HG02678 (cell line): ENCODE data around the gene CA7.
"Not testable (repeated sequence)": the region's sequence is repeated elsewhere in the genome, so short reads cannot be mapped to it uniquely, and the experiment has no call there.

Source experiments
- ATAC-seq: cut with Tn5 transposase; IDR thresholded peaks from one replicate; pipeline ENCODE4 v1.9.1; 2021; ENCODE audit warnings: mild to moderate bottlenecking, moderate library complexity; ENCODE audit not compliant: unreplicated experiment

The CA7 gene

DNA sequence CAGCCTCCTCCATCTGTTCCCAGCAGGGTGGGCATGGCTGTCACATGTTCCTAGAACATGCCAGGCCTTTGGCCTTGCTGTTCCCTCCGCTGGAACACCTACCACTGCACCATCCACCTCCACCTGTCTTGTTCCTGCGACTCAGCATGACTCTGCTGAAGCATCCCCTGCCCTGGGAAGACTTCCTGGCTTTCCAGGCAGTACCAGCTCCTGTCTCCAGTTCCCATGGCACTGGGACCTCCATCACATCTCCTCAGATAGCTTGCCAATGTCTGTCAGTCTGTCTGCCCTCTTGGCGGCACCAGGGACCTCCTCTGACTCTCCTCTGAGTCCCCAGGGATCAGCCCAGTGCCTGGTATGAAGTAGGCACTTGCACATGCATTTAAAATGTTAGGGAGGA lies 51.8 kb downstream of the CA7 start:
- ATAC-seq, result no peak

DNA sequence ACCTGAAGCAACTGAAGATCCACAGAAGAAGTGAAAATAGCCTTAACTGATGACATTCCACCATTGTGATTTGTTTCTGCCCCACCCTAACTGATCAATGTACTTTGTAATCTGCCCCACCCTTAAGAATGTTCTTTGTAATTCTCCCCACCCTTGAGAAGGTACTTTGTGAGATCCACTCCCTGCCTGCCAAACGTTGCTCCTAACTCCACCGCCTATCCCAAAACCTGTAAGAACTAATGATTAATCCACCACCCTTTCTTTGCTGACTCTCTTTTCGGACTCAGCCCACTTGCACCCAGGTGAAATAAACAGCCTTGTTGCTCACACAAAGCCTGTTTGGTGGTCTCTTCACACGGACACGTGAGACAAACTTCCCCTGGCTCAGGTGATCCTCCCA lies 52.5 kb downstream of the CA7 start:
- not testable (repeated sequence) for ATAC-seq

DNA sequence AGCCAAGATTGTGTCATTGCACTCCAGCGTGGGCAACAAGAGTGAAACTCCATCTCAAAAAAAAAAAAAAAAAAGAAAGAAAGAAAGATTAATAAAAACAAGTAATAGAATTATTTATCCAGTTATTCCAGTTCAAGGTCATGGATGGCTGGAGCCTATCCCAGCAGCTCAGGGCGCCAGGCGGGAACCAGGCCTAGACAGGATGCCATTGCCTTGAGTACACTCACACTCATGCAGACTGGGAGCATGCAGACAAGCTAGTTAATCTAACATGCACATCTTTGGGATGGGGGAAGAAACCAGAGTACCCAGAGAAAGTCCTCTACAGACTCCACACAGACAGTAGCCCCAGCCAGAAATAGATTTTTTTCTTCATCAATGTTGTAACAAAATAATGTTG lies 54.0 kb downstream of the CA7 start:
- ATAC-seq, result no peak

DNA sequence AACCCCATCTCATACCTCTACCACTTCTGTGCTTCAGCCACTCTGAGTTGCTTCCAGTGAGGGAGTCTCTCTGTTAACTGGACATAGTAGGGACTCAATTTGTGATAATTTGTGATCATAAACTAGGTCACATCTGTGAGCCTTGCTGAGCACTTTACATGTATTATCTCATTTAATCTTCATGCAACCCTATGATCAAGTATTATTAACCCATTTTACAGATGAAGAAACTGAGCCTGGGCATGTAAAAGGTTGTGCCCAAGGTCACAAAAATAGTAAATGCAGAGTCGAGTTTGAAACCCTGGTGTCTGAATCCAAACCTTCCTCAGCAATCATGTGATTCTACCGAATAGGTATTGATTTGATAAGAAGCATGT lies 54.7 kb downstream of the CA7 start:
- ATAC-seq, result no peak

DNA sequence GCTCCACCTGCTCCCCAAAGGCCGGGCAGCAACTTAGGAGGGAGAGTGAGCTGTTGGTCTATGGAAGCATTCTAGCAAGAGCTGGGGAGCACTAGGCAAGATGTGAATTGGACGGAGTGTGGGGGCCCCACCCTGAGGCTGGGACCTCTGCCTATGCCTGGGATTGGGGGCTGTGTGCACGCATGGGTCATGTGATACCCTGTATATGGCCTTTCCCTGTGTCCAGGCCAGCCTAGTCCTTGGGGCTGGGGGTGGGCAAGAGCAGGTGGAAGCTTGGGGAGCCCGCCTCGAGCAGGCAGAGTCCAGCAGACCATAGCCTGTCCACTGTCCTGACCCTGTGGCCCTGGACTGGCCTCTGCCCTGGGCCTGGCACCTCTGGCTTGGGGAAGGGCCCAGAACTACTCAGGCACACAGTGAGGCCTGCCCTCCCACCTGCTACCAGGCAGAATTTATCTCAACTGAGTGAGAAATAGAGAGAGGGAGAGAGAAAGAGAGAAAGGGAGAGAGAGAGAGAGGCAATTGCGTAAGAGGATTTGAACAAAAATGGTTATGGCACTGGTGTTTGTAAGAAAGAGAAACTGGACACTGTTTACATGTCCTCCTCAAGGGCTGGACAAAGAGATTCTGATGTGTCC lies 55.2 kb downstream of the CA7 start:
- ATAC-seq, result no peak

DNA sequence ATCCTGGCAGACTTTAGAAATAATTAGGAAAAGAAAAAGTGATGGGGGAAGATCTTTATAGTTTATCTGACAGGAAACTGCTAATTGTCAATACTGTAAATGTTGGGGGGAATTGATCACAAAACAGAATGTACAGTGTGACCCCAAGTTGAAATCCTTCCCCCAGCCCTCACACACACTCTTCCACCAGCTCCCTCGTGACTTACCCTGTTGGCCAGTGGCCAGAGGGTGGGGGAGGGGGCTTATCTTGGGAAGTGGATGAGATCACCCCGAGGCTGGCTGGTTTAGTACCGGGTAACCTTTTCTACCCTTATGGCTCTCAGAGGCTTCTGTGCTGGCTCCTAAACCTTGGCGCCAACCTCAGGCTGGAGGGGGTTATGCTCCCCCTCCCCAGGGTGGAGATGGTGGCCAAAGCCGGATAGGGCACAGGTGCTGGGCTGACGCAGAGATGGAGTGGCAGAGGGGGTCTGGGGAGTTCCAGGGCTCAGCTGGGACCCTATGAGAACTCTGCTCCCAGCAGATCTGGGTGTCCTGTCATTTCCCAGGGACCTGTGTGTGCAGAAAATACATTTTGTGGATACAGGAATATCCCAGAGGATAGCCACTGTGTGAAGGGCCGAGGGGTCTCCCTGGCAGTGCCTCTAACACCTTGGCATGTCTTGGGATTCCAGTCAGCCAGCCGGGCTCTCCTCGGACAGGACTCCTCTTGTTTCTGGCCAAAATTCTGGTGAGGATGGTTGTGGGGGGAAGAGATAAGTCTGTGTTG lies 55.9 kb downstream of the CA7 start:
- ATAC-seq, result no peak

DNA sequence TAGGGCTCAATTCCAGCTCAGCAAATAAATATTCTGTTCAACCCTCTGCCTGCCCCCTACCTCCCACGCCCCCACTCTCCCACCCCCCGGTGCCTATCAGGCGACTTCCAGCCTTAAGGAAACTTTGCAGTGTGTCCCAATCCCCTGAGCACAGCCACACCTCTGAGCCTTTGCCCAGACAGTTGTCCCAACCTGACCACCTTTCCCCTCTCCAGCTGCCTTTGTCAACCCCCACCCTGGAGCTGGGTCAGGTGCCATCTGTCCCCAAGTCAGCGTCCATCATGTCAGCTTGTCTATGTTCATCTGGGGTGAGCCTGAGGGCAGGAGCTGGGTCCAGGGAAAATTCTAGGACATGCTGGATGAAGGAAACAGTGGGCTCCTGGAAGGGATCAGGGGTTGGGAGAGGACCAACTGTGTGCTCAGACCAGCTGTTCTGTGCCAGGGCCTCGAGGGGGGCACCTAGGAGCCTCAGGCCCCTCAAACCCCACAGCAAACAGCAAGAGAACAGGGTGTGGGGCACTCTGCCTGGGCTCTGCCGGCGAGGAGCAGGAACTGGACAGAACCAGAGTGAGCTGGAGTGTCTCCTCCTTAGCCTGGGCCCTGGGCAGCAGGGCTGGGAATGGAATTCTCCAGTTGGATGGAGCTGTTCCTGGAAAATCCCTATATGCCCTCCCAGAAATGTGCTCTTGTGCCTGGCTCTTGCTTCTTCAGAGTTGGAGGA lies 56.7 kb downstream of the CA7 start:
- no peak for ATAC-seq

DNA sequence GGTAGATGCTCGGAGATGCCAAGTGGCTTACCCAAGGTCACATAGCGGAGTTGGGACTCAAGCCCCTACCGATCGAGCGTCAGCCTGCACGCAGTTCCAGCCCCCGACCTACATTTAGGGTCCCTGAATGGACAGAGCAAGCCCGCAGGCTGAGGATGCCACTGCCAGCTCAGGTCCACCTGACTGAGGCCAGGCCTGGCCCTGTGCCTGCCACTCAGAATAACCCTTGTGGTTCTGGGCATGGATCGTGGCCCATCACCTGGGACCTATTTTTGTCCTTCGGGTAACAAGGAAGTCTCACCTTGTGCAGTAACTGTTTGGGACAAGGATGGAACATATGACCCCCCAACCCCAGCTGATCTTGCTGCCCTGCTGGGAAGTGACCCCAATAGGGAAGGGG lies 57.4 kb downstream of the CA7 start:
- ATAC-seq, result no peak

DNA sequence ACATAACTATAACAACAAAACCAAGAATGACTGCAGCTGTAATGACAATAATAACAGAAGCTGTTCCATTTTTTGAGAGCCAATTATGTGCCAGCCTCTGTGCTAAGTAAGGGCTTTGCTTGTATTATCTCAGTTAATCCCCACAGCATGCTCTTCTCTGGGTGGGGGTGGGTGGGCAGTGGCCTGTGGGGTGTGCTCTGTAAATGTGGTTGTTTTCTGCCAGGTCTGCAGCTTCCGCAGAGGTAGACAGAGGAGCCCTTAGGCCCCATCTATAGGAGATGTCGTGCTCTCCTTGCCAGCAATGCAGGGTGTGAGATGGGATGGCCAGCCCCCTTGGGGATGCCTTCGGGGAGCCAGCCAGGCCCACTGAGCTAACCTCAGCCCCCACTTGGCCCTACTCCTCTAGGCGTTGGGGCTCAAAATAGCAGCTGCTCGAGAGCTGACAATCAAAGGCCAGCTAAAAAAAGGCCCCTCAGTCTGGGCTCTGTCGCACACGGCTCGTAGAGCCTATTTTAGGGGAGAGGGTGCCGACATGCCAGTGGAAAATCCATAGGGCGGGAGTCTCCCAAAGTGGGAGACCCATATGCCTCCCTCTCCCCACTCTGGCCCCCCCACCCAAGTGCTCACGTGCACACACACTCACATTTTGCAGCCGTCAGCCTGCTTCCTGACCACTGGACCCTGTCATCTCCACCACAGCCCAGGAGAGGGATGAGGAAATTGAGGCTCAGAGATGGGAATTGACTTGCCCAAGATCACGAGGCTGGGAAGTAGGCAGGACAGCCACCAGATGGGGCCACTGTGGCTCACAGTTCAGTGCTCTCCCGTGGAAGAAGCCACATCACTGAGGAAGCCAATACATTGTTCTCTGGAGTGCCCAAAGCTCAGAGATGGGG lies 58.7 kb downstream of the CA7 start:
- no peak for ATAC-seq
